Heart right ventricle (tissue), 16 donors: ENCODE measurements around the gene AKIP1. TPM values are rescaled to one million over a fixed set of nuclear protein-coding genes. Genes with fewer than 3 reads are reported as not detected.

ENCODE experiments used
- ATAC-seq, 8 donors: fragments of 200-7000 bp; cut with Tn5 transposase; one replicate each; pipeline ENCODE4 v1.9.1; 2020; ENCODE audit warnings: mild to moderate bottlenecking in 8 of 8, moderate library complexity in 8 of 8, moderate number of reproducible peaks in 1 of 8
- DNase-seq, 2 donors: peaks; one replicate each; pipeline ENCODE4 v3.0.0-alpha.2; 2020
- H3K27ac ChIP-seq, 10 donors: fragments of 200-600 bp; sonication (generic) in 2 of 10; one replicate each; pipeline versions ENCODE4 v1.5.0 to v1.8.0; 2020 to 2022; ENCODE audit warnings: mild to moderate bottlenecking in 3 of 10
- H3K27me3 ChIP-seq, 7 donors: fragments of 200-600 bp; one replicate each; pipeline ENCODE4 v1.8.0; 2021 to 2022; ENCODE audit warnings: mild to moderate bottlenecking in 2 of 7
- H3K36me3 ChIP-seq, 9 donors: fragments of 200-600 bp; sonication (generic) in 1 of 9; one replicate each; pipeline versions ENCODE4 v1.5.0 to v1.8.0; 2020 to 2022; ENCODE audit warnings: mild to moderate bottlenecking in 2 of 9
- H3K4me1 ChIP-seq, 9 donors: fragments of 200-600 bp; sonication (generic) in 1 of 9; one replicate each; pipeline versions ENCODE4 v1.5.0 to v1.8.0; 2020 to 2022; ENCODE audit warnings: mild to moderate bottlenecking in 4 of 9
- H3K4me3 ChIP-seq, 10 donors: fragments of 200-600 bp; sonication (generic) in 2 of 10; one replicate each; pipeline versions ENCODE4 v1.5.0 to v1.8.0; 2020 to 2022; ENCODE audit warnings: mild to moderate bottlenecking in 7 of 10, moderate library complexity in 2 of 10
- H3K9me3 ChIP-seq, 11 donors: fragments of 200-600 bp in 10 of 11; sonication (generic) in 2 of 11; one replicate each; pipeline versions ENCODE4 v1.5.0 to v1.8.0; 2013 to 2022; ENCODE audit warnings: mild to moderate bottlenecking in 2 of 11, control low read depth in 1 of 11, moderate library complexity in 1 of 11
- CTCF ChIP-seq, 9 donors: fragments of 200-600 bp; sonication (generic) in 2 of 9; IDR thresholded peaks; one replicate each; pipeline versions ENCODE4 v1.5.0 to v1.8.0; 2021 to 2022; ENCODE audit warnings: antibody characterized with exemption in 9 of 9, mild to moderate bottlenecking in 5 of 9, moderate library complexity in 1 of 9
- WGBS, 2 donors: extraction: QIAGEN DNeasy Blood & Tissue Kit; methylation state at CpG; one replicate each; pipeline ENCODE4 v1.1.7; 2013; ENCODE audit warnings: inconsistent platforms in 1 of 2; 5-methylcytosine and 5-hydroxymethylcytosine counted together
- intact Hi-C, 10 donors: fragments of 100-400 bp; cut with DNase I; formaldehyde crosslinking; loops; one replicate each; pipeline versions ENCODE4 v1.11.1 to v1.14.2; 2022
- polyA plus RNA-seq, 2 donors: library from polyadenylated mRNA; stranded (reverse); fragments of 200-250 nt; gene quantifications; one replicate each; pipeline ENCODE4 v1.2.3, GENCODE V29; 2013
- total RNA-seq, 10 donors: library from RNA; stranded (reverse); fragmentation: NEBNext Ultra II Directional in 3 of 10; extraction: Animal tissue kit (Norgen Biotek cat#: 25700) in 3 of 10; gene quantifications; one replicate each; pipeline versions ENCODE4 v1.2.1 to v1.2.4, GENCODE V29; 2021 to 2023
- donor health status: Arrhythmogenic right ventricular cardiomyopathy.
- donor health status: ischemic (EF 13 %, LVEDD 7.1; RV severe dilation, severe dysfunction).
- donor health status: healthy with polysubstance abuse.
- donor health status: DM: no; HTN: yes; CAD: no.
- donor health status: DM: no; HTN: no; CAD: no.
- donor health status: ischemic (EF 25% LVEDD 6.9; RV normal size, moderate dysfunction).
- donor health status: ischemic (EF 25% LVEDD 5.7; RV mildly dilated, moderate dysfunction).
- donor health status: healthy.
- donor health status: DM: yes; HTN: yes; CAD: no.
- donor health status: Ischemic cardiomyopathy.
- donor health status: ischemic (EF 35%, LVEDD 5.7; RV mildly dilated, moderate dysfunction).
- donor health status: nonischemic (EF 11% LVEDD 7.7; RV severe dilation, severe dysfunction).
- donor health status: DM: yes; HTN: yes; CAD: no.
- donor health status: PGD.
- donor health status: ischemic (EF 29% LVEDD 5.4; RV normal size, mild dysfunction).
- donor health status: nonischemic (EF 23%, LVEDD 6.1; RV moderate dilation, normal function).

Gene AKIP1
- total and polyA plus RNA-seq, 12 donors, result 11.1 to 29.3 (median 25.2) TPM

GRCh38 chr11:8963569-8964323 lies 52.8 kb downstream of the AKIP1 start:
- peak; percentile 58 to 87 (median 69) for ATAC-seq
- no peaks in the 10 kb centered on the region for H3K9me3 ChIP-seq
- no peak for TF ChIP-seq CTCF (IDR thresholded peaks at IDR 0.05)
- intact Hi-C loops, result loop anchor here in 7 of 10 donors (2.0 to 10.0 kb wide), 8 partner anchors 46 to 281 kb away; partner anchors contain the start of genes AKIP1 (in 4 of the 7), RPL27A (in 4 of the 7) and TRIM66 (in 4 of the 7)
- H3K4me1 ChIP-seq, result peaks cover 5 to 53% (median 38%) of the 10 kb centered on the region in 9 donors
- WGBS, 2 donors, result 2 to 4% methylated on average over 32 to 39 of the region's 39 CpGs
- peak; percentile 75 to 79 for DNase-seq
- no peaks in the 10 kb centered on the region for H3K27me3 ChIP-seq
- peak overlapping the region; percentile 74 to 99 (median 98) for H3K27ac ChIP-seq
- H3K4me3 ChIP-seq, result peak overlapping the region; percentile 67 to 99 (median 85)
- peaks cover 0 to 27% (median 0%) of the 10 kb centered on the region in 9 donors for H3K36me3 ChIP-seq

- ATAC-seq, result peak; percentile 95 to 98 (median 97)
- Histone ChIP-seq H3K27ac (peak within 1 kb of the TSS; percentile 74 to 99 (median 98)), H3K9me3 (no peaks in the 10 kb centered on the region), H3K36me3 (peaks cover 0 to 24% (median 0%) of the 10 kb centered on the region in 9 donors), H3K4me3 (peak within 1 kb of the TSS; percentile 67 to 99 (median 85)), H3K27me3 (no peaks in the 10 kb centered on the region), H3K4me1 (peaks cover 5 to 44% (median 31%) of the 10 kb centered on the region in 9 donors)
- 0% methylated on average over 67 of the region's 67 CpGs for WGBS, 2 donors
- DNase-seq, result peak; percentile 90 to 91
- TF ChIP-seq CTCF (IDR thresholded peaks at IDR 0.05), result no peak
- intact Hi-C loops, result loop anchor here in 7 of 10 donors (2.0 to 10.0 kb wide), 8 partner anchors 47 to 282 kb away; partner anchors contain the start of genes AKIP1 (in 4 of the 7), RPL27A (in 4 of the 7) and TRIM66 (in 4 of the 7)
Observed at GRCh38 chr11:8964324-8965320, 53.6 kb downstream of the AKIP1 start, which contains the start of gene TMEM9B. Gene TMEM9B (minus strand): TSS chr11:8964442. CDS start chr11:8964313, 129 bp downstream.

- Histone ChIP-seq H3K36me3 (peaks cover 0 to 9% (median 0%) of the 10 kb centered on the region in 9 donors), H3K27me3 (no peaks in the 10 kb centered on the region), H3K4me1 (peaks cover 5 to 28% (median 24%) of the 10 kb centered on the region in 9 donors), H3K27ac (no peak overlapping the region), H3K4me3 (no peak overlapping the region), H3K9me3 (no peaks in the 10 kb centered on the region)
- DNase-seq (no peak), ATAC-seq (no peak)
- intact Hi-C loops, result loop anchor here in 1 of 10 donors (10.0 kb wide), 1 partner anchor 282 kb away; the partner anchor contains the start of genes RPL27A and TRIM66
- 81 to 86% methylated on average over 8 of the region's 8 CpGs for WGBS, 2 donors
- TF ChIP-seq CTCF (IDR thresholded peaks at IDR 0.05), result no peak
Observed at GRCh38 chr11:8967184-8967583, 56.2 kb downstream of the AKIP1 start.

Other genes starting within 250 kb of the AKIP1 start
- gene TRIM66, start 228.5 kb upstream of the AKIP1 start, total RNA-seq, result 1 to 10 TPM; 1.8 to 7.4 (median 2.8) TPM
- 1 to 10 TPM in 1 of 2 donors, under 1 TPM in 1; 0.33 to 3.2 TPM for gene TRIM66, start 228.5 kb upstream of the AKIP1 start, polyA plus RNA-seq
- 100 to 1,000 TPM; 317 to 560 (median 381) TPM for gene RPL27A, start 228.4 kb upstream of the AKIP1 start, total RNA-seq
- gene RPL27A, start 228.4 kb upstream of the AKIP1 start, polyA plus RNA-seq, result 1,000 to 10,000 TPM; 1,911 to 2,131 TPM
- under 1 TPM in 1 of 10 donors, not detected in 9; 0.21 TPM for gene C11orf16, start 21.8 kb downstream of the AKIP1 start, total RNA-seq
- gene C11orf16, start 21.8 kb downstream of the AKIP1 start, polyA plus RNA-seq, result not detected
- not detected for gene ASCL3, start 31.8 kb downstream of the AKIP1 start, total RNA-seq
- gene ASCL3, start 31.8 kb downstream of the AKIP1 start, polyA plus RNA-seq, result not detected
- 10 to 100 TPM; 35.5 to 52.8 (median 47.7) TPM for gene TMEM9B, start 53.3 kb downstream of the AKIP1 start, total RNA-seq
- gene TMEM9B, start 53.3 kb downstream of the AKIP1 start, polyA plus RNA-seq, result 10 to 100 TPM; 23.8 to 56.7 TPM
- 1 to 10 TPM in 6 of 10 donors, under 1 TPM in 4; 0.32 to 1.9 (median 1.1) TPM for gene NRIP3, start 92.8 kb downstream of the AKIP1 start, total RNA-seq
- gene NRIP3, start 92.8 kb downstream of the AKIP1 start, polyA plus RNA-seq, result under 1 TPM in 1 of 2 donors, not detected in 1; 0.13 TPM
- gene SCUBE2, start 180.4 kb downstream of the AKIP1 start, total RNA-seq, result 1 to 10 TPM in 9 of 10 donors, under 1 TPM in 1; 0.98 to 4.1 (median 2.0) TPM
- gene SCUBE2, start 180.4 kb downstream of the AKIP1 start, polyA plus RNA-seq, result under 1 TPM; 0.22 to 0.70 TPM